ENCODE measurements around the gene PAPOLB. TPM values are rescaled to one million over a fixed set of nuclear protein-coding genes. Genes with fewer than 3 reads are reported as not detected.

PAPOLB gene
- total and polyA plus RNA-seq, 10 of the 15 experiments (the other 5 are each of a cell fraction or from before 2014, with no cell fraction given): 0.01 TPM; not detected in 9

GRCh38 chr7:4888161-4888560 is 26.3 kb upstream of the PAPOLB start (continued):
- TF ChIP-seq SUPT20H (IDR thresholded peaks at IDR 0.05; ENCODE audit: borderline replicate concordance, control insufficient read depth, low read depth, low read length) (no peak), RB1 (IDR thresholded peaks at IDR 0.05; ENCODE audit: borderline replicate concordance) (no peak), ATF3 (IDR thresholded peaks at IDR 0.05; ENCODE audit: borderline replicate concordance, extremely low read depth, low read depth, low read length) (no peak)

DNA sequence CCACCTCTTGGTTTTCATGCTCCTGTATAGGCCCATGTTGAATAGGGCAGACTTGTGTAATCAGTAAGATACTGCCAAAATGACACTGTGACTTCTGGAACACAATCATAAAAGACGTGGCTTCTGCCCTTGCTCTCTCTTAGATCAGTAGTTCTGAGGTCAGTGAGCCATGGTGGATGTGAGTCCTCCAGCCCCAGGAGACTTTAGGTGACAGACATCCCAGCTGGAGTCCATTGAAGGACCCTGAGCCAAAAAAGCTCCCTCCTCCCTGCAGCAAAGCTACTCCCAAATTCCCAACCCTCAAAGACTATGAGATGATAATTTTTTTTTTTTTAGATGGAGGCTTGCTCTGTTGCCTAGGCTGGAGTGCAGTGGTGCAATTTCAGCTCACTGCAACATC is 24.8 kb upstream of the PAPOLB start:
- 0% methylated on average over 1 of the region's 1 CpG for WGBS (ENCODE audit: insufficient coverage, insufficient replicate concordance, low lambda C conversion rate, missing lambda C conversion rate)
- BruUV-seq (replicated peaks): no TSS peak
- no peak overlapping the region for H3K27ac ChIP-seq (ENCODE audit: control insufficient read depth, insufficient read depth)
- POLR2A ChIA-PET: no interaction called here
- CTCF ChIA-PET: interaction anchor here (0.7 to 1.5 kb wide), 2 partner anchors 57 to 220 kb away, joined by 3 read pairs; no protein-coding TSS in a partner anchor
- ATAC-seq: no peak
- intact Hi-C loops (cut with micrococcal nuclease; ENCODE audit: unreplicated experiment) (no loop called here), in situ Hi-C loops (cut with MboI) (no loop called here)
- no peak for FAIRE-seq
- H3K4me3 ChIP-seq: no peak overlapping the region
- SMC1A ChIA-PET (ENCODE audit: uncharacterized antibody, unreplicated experiment): no interaction called here
- no peaks in the 10 kb centered on the region for H4K20me1 ChIP-seq (ENCODE audit: control insufficient read depth, insufficient read depth)
- H3K4me2 ChIP-seq (ENCODE audit: control insufficient read depth, insufficient read depth): no peak overlapping the region
- H3K79me2 ChIP-seq (ENCODE audit: control insufficient read depth, insufficient read depth, low read length): no peaks in the 10 kb centered on the region
- RAD21 ChIA-PET (ENCODE audit: unreplicated experiment): no interaction called here
- no peak for DNase-seq (ENCODE audit: low read depth, low spot score)
- H3K9ac ChIP-seq (ENCODE audit: control insufficient read depth, insufficient read depth, low read length): no peak overlapping the region
- H3K4me1 ChIP-seq (ENCODE audit: control insufficient read depth, insufficient read depth, low read length): no peaks in the 10 kb centered on the region
- H3K36me3 ChIP-seq (ENCODE audit: control insufficient read depth in 2 of 2, insufficient read depth in 2 of 2, low read length in 1 of 2): no peaks in the 10 kb centered on the region
- H2AFZ ChIP-seq (ENCODE audit: control insufficient read depth, low read depth, low read length): no peak overlapping the region
- peaks cover 3% of the 10 kb centered on the region in 2 experiments for H3K27me3 ChIP-seq (replicated peaks in 1 of 2; ENCODE audit: control insufficient read depth in 2 of 2, insufficient read depth in 2 of 2, low read length in 1 of 2)
- H3K9me3 ChIP-seq (replicated peaks; ENCODE audit: control insufficient read depth, insufficient read depth, low read length): no peaks in the 10 kb centered on the region
- TF ChIP-seq, protein P1, sequence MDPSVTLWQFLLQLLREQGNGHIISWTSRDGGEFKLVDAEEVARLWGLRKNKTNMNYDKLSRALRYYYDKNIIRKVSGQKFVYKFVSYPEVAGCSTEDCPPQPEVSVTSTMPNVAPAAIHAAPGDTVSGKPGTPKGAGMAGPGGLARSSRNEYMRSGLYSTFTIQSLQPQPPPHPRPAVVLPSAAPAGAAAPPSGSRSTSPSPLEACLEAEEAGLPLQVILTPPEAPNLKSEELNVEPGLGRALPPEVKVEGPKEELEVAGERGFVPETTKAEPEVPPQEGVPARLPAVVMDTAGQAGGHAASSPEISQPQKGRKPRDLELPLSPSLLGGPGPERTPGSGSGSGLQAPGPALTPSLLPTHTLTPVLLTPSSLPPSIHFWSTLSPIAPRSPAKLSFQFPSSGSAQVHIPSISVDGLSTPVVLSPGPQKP (IDR thresholded peaks at IDR 0.05; ENCODE audit: low read depth, low read length): no peak
- no peak for TF ChIP-seq CHD4 (IDR thresholded peaks at IDR 0.05)
- no peak for TF ChIP-seq ESRRA (IDR thresholded peaks at IDR 0.05; ENCODE audit: low read length)
- no peak for TF ChIP-seq SKIL (IDR thresholded peaks at IDR 0.05; ENCODE audit: low read depth, poor library complexity, severe bottlenecking)
- no peak for TF ChIP-seq NFYA (IDR thresholded peaks at IDR 0.05; ENCODE audit: borderline replicate concordance, low read depth, low read length)
- TF ChIP-seq CBX3 (IDR thresholded peaks at IDR 0.05; ENCODE audit: borderline replicate concordance, low read depth): no peak
- TF ChIP-seq FOXK2 (IDR thresholded peaks at IDR 0.05): no peak

All from GM12878 (cell line).